NCI-H345 treated with DMSO at 0.1 percent for 48 hours (cell line): Measurements from ENCODE around the gene CASP7.
A peak's percentile ranks its signal among the peaks of the same experiment; 100 is the strongest.
"Not testable (repeated sequence)": the region's sequence is repeated elsewhere in the genome, so short reads cannot be mapped to it uniquely, and the experiment has no call there.

Source experiments
- DNase-seq: peaks from one replicate; lab custom pipeline; 2025; ENCODE audit not compliant: unreplicated experiment; lab: John Stamatoyannopoulos, UW

The CASP7 gene

DNA sequence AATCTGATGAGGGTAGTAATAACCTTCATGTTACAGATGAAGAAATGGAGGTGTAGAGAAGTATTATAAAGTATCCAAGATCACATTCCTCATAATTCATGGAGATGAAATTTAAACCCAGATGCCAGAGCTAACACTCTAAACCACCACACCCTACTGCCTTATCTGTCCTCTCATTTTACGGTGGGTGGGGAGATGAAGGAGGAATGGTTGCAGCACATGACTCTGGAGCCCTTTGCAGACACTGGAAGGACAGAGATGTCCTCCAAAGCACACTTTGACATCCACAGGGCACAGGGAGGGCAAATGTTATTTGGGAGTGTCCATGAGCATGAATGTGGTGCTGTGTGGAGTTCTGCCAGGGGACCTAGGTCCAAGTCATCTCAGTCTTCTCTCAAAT, 72.8 kb downstream of the CASP7 start:
- no peak for DNase-seq

DNA sequence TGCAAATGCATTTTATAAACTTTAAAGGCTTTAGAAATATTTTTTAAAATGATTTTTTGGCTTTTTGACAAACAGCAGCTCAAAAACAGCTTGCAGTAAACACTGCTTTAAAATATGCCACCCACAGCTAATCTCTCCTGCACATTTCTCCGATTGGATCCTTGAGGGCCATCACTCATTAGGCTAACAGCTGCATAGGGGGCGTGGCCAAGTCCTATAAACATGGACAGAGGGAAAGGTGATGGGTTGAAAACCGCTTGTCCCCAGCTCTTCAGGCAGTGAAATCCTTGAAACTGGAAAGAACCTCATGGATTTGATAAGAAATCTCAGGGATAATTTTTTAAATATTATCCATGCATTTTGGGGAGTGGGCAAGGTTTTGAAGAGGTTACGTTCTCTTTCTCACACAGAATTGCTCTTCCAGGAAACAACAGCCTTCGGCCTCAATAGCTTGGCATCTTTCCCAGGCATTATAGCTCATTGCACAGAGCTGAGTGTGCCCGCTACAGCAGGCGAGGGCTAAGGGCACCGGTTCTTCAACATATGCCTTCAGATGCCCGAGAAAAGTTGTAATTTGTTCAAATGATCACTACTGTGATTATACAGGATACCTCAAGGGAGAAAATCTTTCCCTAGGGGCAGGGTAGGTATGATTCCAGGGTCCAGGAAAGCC, 73.4 kb downstream of the CASP7 start:
- peak; percentile 43 for DNase-seq

- DNase-seq = no peak
Measured at GRCh38 chr10:113754125-113754524, 74.4 kb downstream of the CASP7 start.

DNA sequence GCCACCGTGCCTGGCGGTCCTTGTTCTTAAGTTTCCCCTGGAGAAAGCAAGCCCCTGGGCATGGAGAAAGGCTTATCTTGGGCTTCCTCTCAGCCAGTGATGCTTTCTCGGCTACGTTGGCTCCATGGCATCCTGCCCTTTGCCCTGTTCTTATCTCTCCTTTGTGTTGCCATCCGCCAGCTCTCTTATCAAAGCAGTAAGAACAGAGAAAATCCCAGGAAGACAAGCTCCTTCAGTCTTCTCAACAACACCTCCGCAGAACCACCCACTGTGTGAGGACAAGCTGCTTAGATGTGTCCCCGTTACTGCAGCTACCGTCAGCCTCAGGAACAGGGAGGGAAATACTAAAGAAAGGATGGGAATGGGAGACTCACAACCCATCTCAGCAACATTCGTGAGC, 75.1 kb downstream of the CASP7 start:
- no peak for DNase-seq

GRCh38 chr10:113756940-113757543, 77.3 kb downstream of the CASP7 start:
- no peak for DNase-seq

- no peak for DNase-seq
Measured at GRCh38 chr10:113762083-113762482, 82.4 kb downstream of the CASP7 start.

GRCh38 chr10:113764582-113764981, 84.9 kb downstream of the CASP7 start:
- no peak for DNase-seq

DNA sequence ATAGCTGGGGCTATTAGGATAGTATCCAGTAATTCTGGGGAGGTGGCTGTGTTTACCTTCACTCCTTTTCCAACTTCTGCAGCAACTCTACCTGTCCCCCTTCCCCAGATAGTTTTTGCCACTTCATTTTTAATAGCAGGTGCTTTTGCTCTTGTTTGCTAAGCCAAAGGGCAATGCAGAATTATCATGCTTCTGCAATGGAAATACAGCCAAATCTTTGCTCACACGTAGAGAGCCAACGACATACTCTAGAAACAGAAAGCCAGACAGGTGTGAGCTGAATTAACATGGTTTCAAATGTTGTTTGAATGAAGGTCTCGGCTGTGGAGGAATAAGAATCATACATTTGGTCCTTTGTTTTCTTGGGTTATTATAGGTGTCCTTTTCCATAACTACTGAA, 86.2 kb downstream of the CASP7 start:
- DNase-seq = no peak

- DNase-seq = no peak
Measured at GRCh38 chr10:113767222-113767621, 87.5 kb downstream of the CASP7 start.

GRCh38 chr10:113770346-113770745, 90.6 kb downstream of the CASP7 start:
- DNase-seq = no peak

DNA sequence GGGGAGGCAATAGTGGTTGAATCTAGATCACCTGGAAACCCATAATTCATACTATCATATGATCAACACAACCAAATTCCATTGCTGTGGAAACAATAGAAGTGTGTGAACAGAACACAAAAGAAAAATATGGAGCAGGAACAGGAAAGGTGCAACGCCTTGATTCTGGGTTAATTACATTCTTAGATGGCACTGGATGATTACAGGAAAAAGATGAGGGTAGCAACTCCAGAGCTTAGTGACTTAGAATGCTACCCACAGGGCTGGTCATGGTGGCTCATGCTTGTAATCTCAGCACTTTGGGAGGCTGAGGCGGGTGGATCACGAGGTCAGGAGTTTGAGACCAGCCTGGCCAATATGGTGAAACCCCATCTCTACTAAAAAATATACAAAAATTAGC, 91.4 kb downstream of the CASP7 start:
- DNase-seq = not testable (repeated sequence)

DNA sequence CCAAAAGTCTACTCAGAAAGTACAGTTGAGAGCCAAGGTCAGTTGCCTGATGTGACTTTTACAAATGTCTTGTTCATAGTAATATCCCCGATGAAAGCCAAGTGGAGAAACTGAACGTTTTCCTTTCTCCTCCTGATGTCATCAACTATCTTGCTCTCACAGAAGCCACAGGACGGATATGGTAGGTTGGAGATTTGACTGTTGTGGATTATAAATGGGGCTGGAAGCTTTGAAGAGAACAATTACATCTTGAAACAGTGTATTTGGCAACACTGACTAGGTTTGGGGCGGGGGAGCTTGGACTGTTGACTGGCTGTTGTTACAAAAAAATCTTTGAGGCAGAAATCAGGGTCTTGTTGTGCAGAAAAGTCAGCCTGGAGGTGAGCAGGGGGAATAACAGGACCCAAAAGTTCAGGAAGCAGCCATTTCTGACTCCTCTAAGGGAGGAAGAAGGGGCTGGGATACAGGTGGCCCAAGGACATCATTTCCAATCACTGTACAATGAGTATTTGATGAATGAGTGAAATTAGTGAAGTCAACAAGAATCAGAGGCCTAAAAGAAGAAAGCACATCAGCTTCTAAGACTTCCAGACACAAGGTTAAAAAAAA, 96.1 kb downstream of the CASP7 start:
- no peak for DNase-seq

DNA sequence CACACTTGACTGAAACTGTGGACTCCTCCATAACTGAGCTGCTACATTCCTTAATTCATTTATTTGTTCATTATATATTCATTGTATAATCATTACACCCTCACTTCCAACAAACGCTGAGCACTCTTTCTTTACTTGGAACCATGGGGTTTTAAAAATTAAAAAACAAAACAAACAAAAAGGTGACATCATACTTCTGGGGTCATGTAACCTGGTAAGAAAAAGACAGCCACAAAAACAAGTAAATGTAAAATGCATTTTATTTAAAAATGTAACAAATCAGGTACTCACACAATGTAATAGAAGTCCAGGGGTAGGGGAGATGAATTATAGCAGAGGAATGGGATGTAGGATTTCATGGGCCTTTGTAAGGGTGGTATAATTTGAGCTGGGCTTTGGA, 96.8 kb downstream of the CASP7 start:
- DNase-seq = no peak
